PC-3 (cell line): ENCODE measurements around the gene PPCS. TPM values are rescaled to one million over a fixed set of nuclear protein-coding genes. Genes with fewer than 3 reads are reported as not detected.

Experiments used
- ATAC-seq: fragments of 200-7000 bp; cut with Tn5 transposase; 2 replicates; pipeline ENCODE4 v1.9.1; 2020; ENCODE audit warnings: mild to moderate bottlenecking, moderate library complexity
- BruUV-seq: library from RNA; stranded (reverse); fragments of 400-500 nt; replicated peaks from 2 replicates; lab custom pipeline; 2021; lab: Mats Ljungman, UMichigan
- CTCF ChIA-PET: fragments of 300-600 bp; sonication (Branson Sonifier 250); formaldehyde crosslinking; loops from one replicate; lab custom pipeline; 2022; ENCODE audit warnings: antibody characterized with exemption; lab: Charles Lee
- POLR2A ChIA-PET: fragments of 300-600 bp; sonication (Branson Sonifier 250); formaldehyde crosslinking; loops from one replicate; lab custom pipeline; 2022; ENCODE audit warnings: antibody characterized with exemption; ENCODE audit not compliant: unreplicated experiment; lab: Charles Lee
- DNase-seq: peaks from one replicate; pipeline ENCODE4 v3.0.0-alpha.2; 2015
- H2AFZ ChIP-seq: fragments of 300-600 bp; sonication (generic); 2 replicates; pipeline ENCODE4 v1.6.0; 2016; ENCODE audit warnings: antibody characterized with exemption, low read length
- H3F3A ChIP-seq: fragments of 300-600 bp; sonication (generic); one replicate; pipeline ENCODE4 v1.6.0; 2017; ENCODE audit warnings: antibody characterized with exemption, low read length, control low read depth, mild to moderate bottlenecking; ENCODE audit not compliant: unreplicated experiment
- H3K27ac ChIP-seq: fragments of 300-600 bp; sonication (generic); 2 replicates; pipeline ENCODE4 v1.5.1; 2016; ENCODE audit warnings: mild to moderate bottlenecking, low read length
- H3K27me3 ChIP-seq: fragments of 300-600 bp; sonication (generic); 2 replicates; pipeline ENCODE4 v1.6.1; 2016; ENCODE audit warnings: low read length, mixed read lengths
- H3K36me3 ChIP-seq: fragments of 300-600 bp; sonication (generic); 2 replicates; pipeline ENCODE4 v1.6.1; 2016; ENCODE audit warnings: low read depth, mixed run types, low read length, mixed read lengths
- H3K4me1 ChIP-seq: fragments of 300-600 bp; sonication (generic); 2 replicates; pipeline ENCODE4 v1.5.1; 2016; ENCODE audit warnings: low read length; ENCODE audit not compliant: insufficient read depth
- H3K4me2 ChIP-seq: fragments of 300-600 bp; sonication (generic); 2 replicates; pipeline ENCODE4 v1.6.0; 2016; ENCODE audit warnings: low read length
- H3K4me3 ChIP-seq: fragments of 300-600 bp; sonication (generic); 2 replicates; pipeline ENCODE4 v1.5.1; 2016; ENCODE audit warnings: mild to moderate bottlenecking, low read length, mixed read lengths
- H3K79me2 ChIP-seq: fragments of 300-600 bp; sonication (generic); 2 replicates; pipeline ENCODE4 v1.6.1; 2017; ENCODE audit warnings: low read length, mixed read lengths
- H3K9ac ChIP-seq: fragments of 300-600 bp; sonication (generic); 2 replicates; pipeline ENCODE4 v1.6.0; 2016; ENCODE audit warnings: mild to moderate bottlenecking, low read length
- H3K9me2 ChIP-seq: fragments of 300-600 bp; sonication (generic); replicated peaks from 2 replicates; pipeline ENCODE4 v1.6.1; 2016; ENCODE audit warnings: mixed run types, low read length, mixed read lengths
- H3K9me3 ChIP-seq: fragments of 300-600 bp; sonication (generic); 2 replicates; pipeline ENCODE4 v1.6.1; 2016; ENCODE audit warnings: low read length, mixed read lengths
- H4K20me1 ChIP-seq: fragments of 300-600 bp; sonication (generic); 2 replicates; pipeline ENCODE4 v1.6.1; 2016; ENCODE audit warnings: low read length, mixed read lengths
- CTCF ChIP-seq: fragments of 300-600 bp; sonication (generic); conservative IDR thresholded peaks from 2 replicates; pipeline ENCODE4 v1.5.1; 2017; ENCODE audit warnings: antibody characterized with exemption, low read depth, mild to moderate bottlenecking, low read length
- EZH2 ChIP-seq: fragments of 300-600 bp; sonication (generic); IDR thresholded peaks from one replicate; pipeline ENCODE4 v1.6.1; 2017; ENCODE audit warnings: antibody characterized with exemption, mild to moderate bottlenecking, low read length; ENCODE audit not compliant: unreplicated experiment
- EZH2phosphoT487 ChIP-seq: fragments of 300-600 bp; sonication (generic); IDR thresholded peaks from 2 replicates; pipeline ENCODE4 v1.6.1; 2018; ENCODE audit warnings: mild to moderate bottlenecking, antibody characterized with exemption, low read length, borderline replicate concordance
- intact Hi-C: fragments of 100-400 bp; cut with micrococcal nuclease; formaldehyde crosslinking; loops from 2 replicates; pipeline ENCODE4 v1.9.0; 2023
- total RNA-seq: library from RNA; depleted of rRNA; stranded (reverse); fragments of >200 nt; gene quantifications from 2 replicates; pipeline ENCODE4 v1.2.3, GENCODE V29; 2014

PPCS gene
- total RNA-seq, 1 experiment from 2014 or later, result 56.1 TPM

- no peaks in the 10 kb centered on the region for H4K20me1 ChIP-seq
- H3K79me2 ChIP-seq, result no peaks in the 10 kb centered on the region
- DNase-seq, result no peak
- intact Hi-C loops, result no loop called here
- no peak overlapping the region for H3K4me3 ChIP-seq
- no peak overlapping the region for H3K4me2 ChIP-seq
- H3K9me2 ChIP-seq, result no peaks in the 10 kb centered on the region
- no peaks in the 10 kb centered on the region for H3K36me3 ChIP-seq
- ATAC-seq, result no peak
- no peak overlapping the region for H2AFZ ChIP-seq
- no peak overlapping the region for H3K9ac ChIP-seq
- TF ChIP-seq CTCF, result no peak
- no peak for TF ChIP-seq EZH2
- no peak for TF ChIP-seq EZH2phosphoT487
- ChIA-PET CTCF (no interaction called here), POLR2A (no interaction called here)
- peaks cover 7% of the 10 kb centered on the region; the same call in 1 of the 2 replicates for H3K4me1 ChIP-seq
- H3K27me3 ChIP-seq, result no peaks in the 10 kb centered on the region
- H3K9me3 ChIP-seq, result no peaks in the 10 kb centered on the region
- H3F3A ChIP-seq, result no peaks in the 10 kb centered on the region
- no peak overlapping the region for H3K27ac ChIP-seq
- no TSS peak for BruUV-seq
Observed at GRCh38 chr1:42417166-42417565, 39.2 kb upstream of the PPCS start.

DNA sequence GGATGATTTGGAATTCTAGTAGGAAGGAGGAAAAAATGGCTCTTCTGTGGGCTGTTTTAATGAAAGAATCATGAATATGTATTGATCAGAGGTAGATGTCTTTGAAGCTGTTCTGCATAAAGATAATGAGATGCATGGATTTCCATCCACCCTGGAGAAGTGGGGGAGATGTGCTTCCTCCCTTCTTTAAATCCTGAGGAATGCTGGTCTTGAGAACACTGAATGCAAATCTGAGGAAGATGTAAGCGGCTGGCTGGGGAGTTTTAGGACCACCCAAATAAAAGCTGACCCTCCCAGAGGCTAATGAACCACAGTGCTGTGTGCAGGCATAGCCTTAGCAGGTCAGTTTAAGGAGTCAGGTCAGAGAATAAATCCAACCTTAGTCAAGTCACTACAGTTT lies 37.8 kb upstream of the PPCS start:
- no peaks in the 10 kb centered on the region for H3K36me3 ChIP-seq
- H3K9me2 ChIP-seq, result no peaks in the 10 kb centered on the region
- ChIA-PET CTCF (no interaction called here), POLR2A (no interaction called here)
- no peaks in the 10 kb centered on the region for H3K79me2 ChIP-seq
- peaks cover 7% of the 10 kb centered on the region; the same call in 1 of the 2 replicates for H3K4me1 ChIP-seq
- no peaks in the 10 kb centered on the region for H3K9me3 ChIP-seq
- H3K4me3 ChIP-seq, result no peak overlapping the region
- DNase-seq (no peak), ATAC-seq (no peak)
- no peak for TF ChIP-seq EZH2phosphoT487
- no peak for TF ChIP-seq EZH2
- TF ChIP-seq CTCF, result no peak
- BruUV-seq, result no TSS peak
- no peak overlapping the region for H3K9ac ChIP-seq
- H3K27ac ChIP-seq, result no peak overlapping the region
- H3K27me3 ChIP-seq, result no peaks in the 10 kb centered on the region
- no peak overlapping the region for H3K4me2 ChIP-seq
- H3F3A ChIP-seq, result no peaks in the 10 kb centered on the region
- no peaks in the 10 kb centered on the region for H4K20me1 ChIP-seq
- no peak overlapping the region for H2AFZ ChIP-seq
- intact Hi-C loops, result no loop called here

GRCh38 chr1:42419126-42419821 lies 37.1 kb upstream of the PPCS start:
- no peak for DNase-seq
- no peak for ATAC-seq
- H4K20me1 ChIP-seq, result no peaks in the 10 kb centered on the region
- no peak overlapping the region for H2AFZ ChIP-seq
- no peak overlapping the region for H3K4me2 ChIP-seq
- H3K27me3 ChIP-seq, result no peaks in the 10 kb centered on the region
- no peaks in the 10 kb centered on the region for H3F3A ChIP-seq
- no peaks in the 10 kb centered on the region for H3K9me3 ChIP-seq
- CTCF ChIA-PET, result no interaction called here
- no peak overlapping the region for H3K27ac ChIP-seq
- H3K9ac ChIP-seq, result no peak overlapping the region
- no peaks in the 10 kb centered on the region for H3K36me3 ChIP-seq
- no TSS peak for BruUV-seq
- TF ChIP-seq EZH2, result no peak
- TF ChIP-seq CTCF, result no peak
- TF ChIP-seq EZH2phosphoT487, result no peak
- POLR2A ChIA-PET, result no interaction called here
- intact Hi-C loops, result no loop called here
- peaks cover 13% of the 10 kb centered on the region for H3K4me1 ChIP-seq
- H3K79me2 ChIP-seq, result no peaks in the 10 kb centered on the region
- no peak overlapping the region for H3K4me3 ChIP-seq
- no peaks in the 10 kb centered on the region for H3K9me2 ChIP-seq
